ENCODE data around the gene SENP3.

Gene SENP3

GRCh38 chr17:7618608-7619007, 56.9 kb downstream of the SENP3 start:
- no peak overlapping the region for H3K9ac ChIP-seq (ENCODE audit: low read length)
- H3K27ac ChIP-seq (ENCODE audit: low read length): no peak overlapping the region
- no peaks in the 10 kb centered on the region for H3K9me3 ChIP-seq (ENCODE audit: control insufficient read depth, low read depth, low read length)
- H3K27me3 ChIP-seq (ENCODE audit: control insufficient read depth, insufficient read depth, low read length): no peaks in the 10 kb centered on the region
- H3K4me3 ChIP-seq (ENCODE audit: low read length): no peak overlapping the region
- peaks cover 2% of the 10 kb centered on the region for H3K4me1 ChIP-seq (ENCODE audit: control insufficient read depth, low read depth, low read length)
- no peaks in the 10 kb centered on the region for H3K36me3 ChIP-seq (ENCODE audit: control insufficient read depth, low read depth, low read length)

- no peak overlapping the region for H3K27ac ChIP-seq (ENCODE audit: low read length)
- no peak overlapping the region for H3K9ac ChIP-seq (ENCODE audit: low read length)
- H3K4me3 ChIP-seq (ENCODE audit: low read length): no peak overlapping the region
- no peaks in the 10 kb centered on the region for H3K9me3 ChIP-seq (ENCODE audit: control insufficient read depth, low read depth, low read length)
- no peaks in the 10 kb centered on the region for H3K4me1 ChIP-seq (ENCODE audit: control insufficient read depth, low read depth, low read length)
- no peaks in the 10 kb centered on the region for H3K27me3 ChIP-seq (ENCODE audit: control insufficient read depth, insufficient read depth, low read length)
- H3K36me3 ChIP-seq (ENCODE audit: control insufficient read depth, low read depth, low read length): no peaks in the 10 kb centered on the region
Measured at GRCh38 chr17:7620835-7621234, 59.1 kb downstream of the SENP3 start.
